Loucy (cell line): ENCODE measurements around the gene TFB1M.

Source experiments
- H2AFZ ChIP-seq: fragments of 200-600 bp; sonication (generic); 2 replicates; pipeline ENCODE4 v1.6.0; 2016; ENCODE audit warnings: antibody characterized with exemption, mild to moderate bottlenecking, low read length, moderate library complexity
- H3F3A ChIP-seq: fragments of 200-600 bp; 2 replicates; pipeline ENCODE4 v1.6.0; 2016; ENCODE audit warnings: antibody characterized with exemption, low read depth, mild to moderate bottlenecking
- H3K27me3 ChIP-seq: fragments of 200-600 bp; sonication (generic); 2 replicates; pipeline ENCODE4 v1.6.1; 2014; ENCODE audit warnings: low read length, mild to moderate bottlenecking; ENCODE audit not compliant: insufficient read depth, poor library complexity, severe bottlenecking
- H3K36me3 ChIP-seq: fragments of 200-600 bp; sonication (generic); 2 replicates; pipeline ENCODE4 v1.6.1; 2016; ENCODE audit warnings: low read length; ENCODE audit not compliant: insufficient read depth
- H3K4me1 ChIP-seq: fragments of 200-600 bp; sonication (generic); 2 replicates; pipeline ENCODE4 v1.5.1; 2014; ENCODE audit warnings: low read length, mild to moderate bottlenecking; ENCODE audit not compliant: insufficient read depth, poor library complexity, severe bottlenecking
- H3K4me2 ChIP-seq: fragments of 200-600 bp; sonication (generic); 2 replicates; pipeline ENCODE4 v1.6.0; 2014; ENCODE audit warnings: antibody characterized with exemption, low read length, low read depth, mild to moderate bottlenecking; ENCODE audit not compliant: poor library complexity, severe bottlenecking
- H3K4me3 ChIP-seq: fragments of 200-600 bp; sonication (generic); 2 replicates; pipeline ENCODE4 v1.5.1; 2014; ENCODE audit warnings: low read length, mild to moderate bottlenecking, mixed read lengths; ENCODE audit not compliant: poor library complexity, severe bottlenecking
- H3K79me2 ChIP-seq: fragments of 200-600 bp; sonication (generic); 2 replicates; pipeline ENCODE4 v1.6.1; 2014; ENCODE audit warnings: low read length; ENCODE audit not compliant: insufficient read depth
- H3K9ac ChIP-seq: fragments of 200-600 bp; sonication (generic); 2 replicates; pipeline ENCODE4 v1.6.0; 2014; ENCODE audit warnings: mild to moderate bottlenecking, low read depth, low read length, moderate library complexity; ENCODE audit not compliant: poor library complexity, severe bottlenecking
- H3K9me2 ChIP-seq: fragments of 200-600 bp; sonication (generic); replicated peaks from 2 replicates; pipeline ENCODE4 v1.6.1; 2016; ENCODE audit warnings: low read depth, low read length, mixed read lengths
- H3K9me3 ChIP-seq: fragments of 200-600 bp; sonication (generic); 2 replicates; pipeline ENCODE4 v1.6.1; 2014; ENCODE audit warnings: mild to moderate bottlenecking, antibody characterized with exemption, low read length, low read depth; ENCODE audit not compliant: insufficient read depth
- H4K20me1 ChIP-seq: fragments of 200-600 bp; sonication (generic); 2 replicates; pipeline ENCODE4 v1.6.0; 2014; ENCODE audit warnings: antibody characterized with exemption, low read length, mild to moderate bottlenecking; ENCODE audit not compliant: insufficient read depth, poor library complexity, severe bottlenecking
- CTCF ChIP-seq: fragments of 200-600 bp; sonication (generic); conservative IDR thresholded peaks from 2 replicates; pipeline ENCODE4 v1.5.1; 2014; ENCODE audit warnings: mild to moderate bottlenecking, antibody characterized with exemption, low read length
- EZH2phosphoT487 ChIP-seq: fragments of 200-600 bp; IDR thresholded peaks from 2 replicates; pipeline ENCODE4 v1.6.1; 2018; ENCODE audit warnings: antibody characterized with exemption, mild to moderate bottlenecking, moderate library complexity, borderline replicate concordance

The TFB1M gene

GRCh38 chr6:155284775-155285174, 29.5 kb downstream of the TFB1M start:
- no peaks in the 10 kb centered on the region for H3K79me2 ChIP-seq
- H3K4me2 ChIP-seq: no peak overlapping the region
- no peaks in the 10 kb centered on the region for H3K27me3 ChIP-seq
- no peak overlapping the region for H2AFZ ChIP-seq
- no peaks in the 10 kb centered on the region for H3K9me3 ChIP-seq
- no peak overlapping the region for H3K9ac ChIP-seq
- no peaks in the 10 kb centered on the region for H3K9me2 ChIP-seq
- H3F3A ChIP-seq: no peaks in the 10 kb centered on the region
- H3K4me3 ChIP-seq: no peak overlapping the region
- TF ChIP-seq CTCF (no peak), EZH2phosphoT487 (no peak)
- peaks cover 50% of the 10 kb centered on the region; the same call in 1 of the 2 replicates for H3K36me3 ChIP-seq
- H4K20me1 ChIP-seq: no peaks in the 10 kb centered on the region
- no peaks in the 10 kb centered on the region for H3K4me1 ChIP-seq

- H3K79me2 ChIP-seq: no peaks in the 10 kb centered on the region
- no peak for TF ChIP-seq EZH2phosphoT487
- no peak for TF ChIP-seq CTCF
- peaks cover 6% of the 10 kb centered on the region for H3K4me1 ChIP-seq
- no peak overlapping the region for H2AFZ ChIP-seq
- no peak overlapping the region for H3K4me3 ChIP-seq
- no peak overlapping the region for H3K9ac ChIP-seq
- H3K36me3 ChIP-seq: peaks cover 52% of the 10 kb centered on the region; the same call in 1 of the 2 replicates
- no peaks in the 10 kb centered on the region for H3F3A ChIP-seq
- H3K9me3 ChIP-seq: no peaks in the 10 kb centered on the region
- H3K9me2 ChIP-seq: no peaks in the 10 kb centered on the region
- H3K27me3 ChIP-seq: no peaks in the 10 kb centered on the region
- H3K4me2 ChIP-seq: no peak overlapping the region
- H4K20me1 ChIP-seq: no peaks in the 10 kb centered on the region
These were observed 35.8 kb downstream of the TFB1M start for GRCh38 chr6:155278319-155279049.

- Histone ChIP-seq H3K79me2 (no peaks in the 10 kb centered on the region), H3K9ac (no peak overlapping the region), H3K9me3 (no peaks in the 10 kb centered on the region), H2AFZ (no peak overlapping the region), H4K20me1 (no peaks in the 10 kb centered on the region), H3K9me2 (no peaks in the 10 kb centered on the region), H3K4me1 (peaks cover 12% of the 10 kb centered on the region), H3K27me3 (no peaks in the 10 kb centered on the region), H3K4me3 (no peak overlapping the region), H3F3A (no peaks in the 10 kb centered on the region), H3K4me2 (no peak overlapping the region), H3K36me3 (peaks cover 47% of the 10 kb centered on the region; the same call in 1 of the 2 replicates)
- TF ChIP-seq EZH2phosphoT487: no peak
- no peak for TF ChIP-seq CTCF
These were observed 37.6 kb downstream of the TFB1M start for GRCh38 chr6:155276638-155277037.
